Sciatic nerve (tissue), 2 donors: ENCODE results near the gene NES. TPM values are rescaled to one million over a fixed set of nuclear protein-coding genes. Genes with fewer than 3 reads are reported as not detected.

Source experiments
- ATAC-seq: fragments of 200-7000 bp; cut with Tn5 transposase; one replicate; pipeline ENCODE4 v1.9.1; 2020; ENCODE audit warnings: mild to moderate bottlenecking, moderate library complexity
- DNase-seq: peaks from one replicate; pipeline ENCODE4 v3.0.0-alpha.2; 2020; ENCODE audit warnings: low spot score
- intact Hi-C: fragments of 100-400 bp; cut with DNase I; formaldehyde crosslinking; loops from one replicate; pipeline ENCODE4 v1.14.2; 2022
- total RNA-seq: library from RNA; stranded (reverse); fragmentation: NEBNext Ultra II Directional; extraction: Animal tissue kit (Norgen Biotek cat#: 25700); gene quantifications from one replicate; pipeline ENCODE4 v1.2.1, GENCODE V29; 2021
- donor health status: DM: no; HTN: no; CAD: no.
- donor health status: DM: no; HTN: no; CAD: no.

The NES gene
- total RNA-seq, 1 donor from 2014 or later, result 126 TPM

DNA sequence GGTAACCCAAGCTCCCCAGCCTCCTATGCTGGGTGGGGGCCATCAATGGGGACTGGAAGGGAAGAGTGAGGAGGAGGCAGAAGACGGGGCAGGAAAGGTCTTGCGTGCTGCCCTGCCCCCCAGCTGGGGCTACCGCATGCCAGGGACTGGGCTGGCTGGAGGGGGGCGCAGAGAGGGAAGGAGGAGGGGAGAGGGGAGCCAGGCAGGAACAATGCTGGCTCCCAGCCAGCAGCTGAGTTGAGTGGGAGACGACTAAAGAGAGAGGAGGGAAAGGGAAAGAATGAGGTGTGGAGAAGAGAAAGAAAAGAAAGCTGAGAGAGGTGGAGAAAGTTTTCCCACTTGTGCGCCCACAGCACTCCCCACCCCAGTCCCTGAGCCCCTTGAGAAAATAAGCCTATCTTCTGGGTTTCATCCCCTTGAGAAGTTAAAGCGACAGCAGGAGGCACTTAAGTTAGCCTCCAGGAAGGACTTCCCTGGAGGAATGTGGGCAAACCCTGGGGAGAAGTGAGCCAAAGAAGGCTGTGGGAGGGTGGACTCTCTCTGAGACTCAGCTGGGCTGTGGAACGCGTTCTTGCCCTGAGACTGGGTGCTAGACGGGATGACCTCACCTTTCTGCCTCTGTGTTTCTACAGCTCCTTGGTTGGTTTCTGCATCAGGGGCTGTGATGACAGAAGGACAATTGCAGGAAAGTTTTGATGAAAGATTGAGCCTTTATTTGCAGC is 12.9 kb upstream of the NES start:
- DNase-seq (no peak), ATAC-seq (peak; percentile 5)
- intact Hi-C loops, result loop anchor here (1.0 to 10.0 kb wide), 2 partner anchors 35 to 175 kb away; partner anchors contain the start of gene NTRK1

- intact Hi-C loops, result loop anchor here (1.0 kb wide), 1 partner anchor 36 kb away; no protein-coding TSS in a partner anchor
- ATAC-seq (peak; percentile 95), DNase-seq (peak; percentile 89)
Observed at GRCh38 chr1:156689035-156689952, 12.1 kb upstream of the NES start.

DNA sequence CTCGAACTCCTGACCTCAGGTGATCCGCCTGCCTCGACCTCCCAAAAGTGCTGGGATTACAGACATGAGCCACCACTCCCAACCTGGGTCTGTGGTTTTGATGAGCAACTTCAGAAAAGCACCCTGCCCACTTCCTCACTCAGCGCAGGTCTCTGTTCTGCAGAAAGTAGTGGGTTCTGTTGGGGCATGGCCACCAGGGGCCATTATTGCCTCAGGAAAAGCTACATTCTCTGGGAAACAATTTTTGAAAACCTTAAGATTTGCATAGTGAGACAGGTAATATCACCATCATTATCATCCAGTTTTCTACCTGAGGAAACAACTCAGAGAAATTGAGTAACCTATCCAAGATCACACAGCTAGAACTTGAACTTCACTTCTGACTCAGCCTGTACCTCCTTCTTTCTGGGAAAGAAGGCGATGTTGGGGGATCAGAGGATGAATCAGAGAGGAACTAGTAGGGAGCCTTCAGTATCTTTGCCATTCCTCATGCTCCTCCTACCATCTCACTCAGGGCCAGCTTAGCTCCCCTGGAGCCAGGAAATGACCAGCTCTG is 7.1 kb upstream of the NES start:
- intact Hi-C loops, result no loop called here
- DNase-seq (no peak), ATAC-seq (no peak)

- intact Hi-C loops, result no loop called here
- DNase-seq (no peak), ATAC-seq (no peak)
Observed at GRCh38 chr1:156682166-156682890, 5.1 kb upstream of the NES start.

DNA sequence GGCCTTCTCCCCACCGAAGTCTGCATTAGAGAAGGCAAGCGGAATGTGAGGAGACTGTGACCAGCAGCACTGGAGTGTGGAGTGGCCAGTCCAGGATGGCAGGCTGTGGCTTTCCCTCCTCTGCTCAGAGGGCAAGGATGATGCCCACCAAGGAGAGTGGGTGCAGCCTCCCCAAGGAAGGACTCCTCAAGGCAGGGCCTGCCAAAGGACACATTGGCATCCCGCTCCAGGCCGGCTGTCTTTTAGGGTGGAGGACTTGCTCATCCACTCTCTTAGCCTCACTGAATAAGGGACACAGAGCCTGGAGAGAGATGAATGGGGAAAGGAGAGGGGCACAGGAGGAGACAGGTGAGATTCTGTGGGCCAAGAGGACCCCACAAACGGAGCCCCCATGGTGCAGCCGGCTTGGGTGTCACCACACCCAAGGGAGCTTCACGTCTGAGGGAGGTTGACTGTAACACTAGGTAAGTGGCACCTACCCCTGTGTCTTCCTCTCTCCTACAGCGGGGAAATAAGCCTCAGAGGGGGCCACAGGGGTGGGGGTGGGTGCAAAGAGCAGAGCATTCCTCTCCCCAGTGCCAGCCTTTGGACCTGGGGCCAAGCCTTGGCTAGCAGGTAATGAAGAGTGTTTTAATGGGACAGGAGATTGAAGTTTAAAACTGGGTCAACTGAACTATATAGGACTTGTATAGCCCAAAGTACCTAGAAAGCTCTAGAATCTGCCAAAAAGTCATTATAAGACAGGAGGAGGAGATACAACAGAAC is 4.2 kb upstream of the NES start:
- DNase-seq, result no peak
- intact Hi-C loops, result no loop called here
- no peak for ATAC-seq

DNA sequence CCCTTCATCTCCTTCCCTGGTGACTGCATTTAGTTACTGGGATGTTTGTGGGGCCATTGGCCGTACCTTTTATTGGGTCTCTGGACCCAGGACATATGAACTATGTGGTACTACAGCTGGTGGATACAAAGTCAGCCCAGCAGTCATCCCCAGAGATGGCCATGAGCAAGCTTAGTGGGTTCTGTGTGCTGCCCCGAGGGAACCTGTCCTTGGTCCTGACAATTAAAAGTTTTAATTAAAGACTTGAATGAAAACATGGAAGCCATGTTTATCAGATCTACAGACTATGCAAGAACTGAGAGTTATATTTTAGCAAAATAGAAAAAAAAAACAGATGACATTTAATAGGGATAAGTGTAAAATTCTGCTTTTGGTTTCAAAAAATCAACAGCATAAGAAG is 2.8 kb upstream of the NES start:
- ATAC-seq, result no peak
- intact Hi-C loops, result no loop called here
- DNase-seq, result no peak

GRCh38 chr1:156677616-156678596 is 699 bp upstream of the NES start:
- ATAC-seq (peak; percentile 84), DNase-seq (peak; percentile 80)
- intact Hi-C loops, result loop anchor here (2.0 kb wide), 1 partner anchor 19 kb away; no protein-coding TSS in a partner anchor

GRCh38 chr1:156676114-156676819 is 940 bp downstream of the NES start:
- no peak for DNase-seq
- intact Hi-C loops, result no loop called here
- ATAC-seq, result no peak

DNA sequence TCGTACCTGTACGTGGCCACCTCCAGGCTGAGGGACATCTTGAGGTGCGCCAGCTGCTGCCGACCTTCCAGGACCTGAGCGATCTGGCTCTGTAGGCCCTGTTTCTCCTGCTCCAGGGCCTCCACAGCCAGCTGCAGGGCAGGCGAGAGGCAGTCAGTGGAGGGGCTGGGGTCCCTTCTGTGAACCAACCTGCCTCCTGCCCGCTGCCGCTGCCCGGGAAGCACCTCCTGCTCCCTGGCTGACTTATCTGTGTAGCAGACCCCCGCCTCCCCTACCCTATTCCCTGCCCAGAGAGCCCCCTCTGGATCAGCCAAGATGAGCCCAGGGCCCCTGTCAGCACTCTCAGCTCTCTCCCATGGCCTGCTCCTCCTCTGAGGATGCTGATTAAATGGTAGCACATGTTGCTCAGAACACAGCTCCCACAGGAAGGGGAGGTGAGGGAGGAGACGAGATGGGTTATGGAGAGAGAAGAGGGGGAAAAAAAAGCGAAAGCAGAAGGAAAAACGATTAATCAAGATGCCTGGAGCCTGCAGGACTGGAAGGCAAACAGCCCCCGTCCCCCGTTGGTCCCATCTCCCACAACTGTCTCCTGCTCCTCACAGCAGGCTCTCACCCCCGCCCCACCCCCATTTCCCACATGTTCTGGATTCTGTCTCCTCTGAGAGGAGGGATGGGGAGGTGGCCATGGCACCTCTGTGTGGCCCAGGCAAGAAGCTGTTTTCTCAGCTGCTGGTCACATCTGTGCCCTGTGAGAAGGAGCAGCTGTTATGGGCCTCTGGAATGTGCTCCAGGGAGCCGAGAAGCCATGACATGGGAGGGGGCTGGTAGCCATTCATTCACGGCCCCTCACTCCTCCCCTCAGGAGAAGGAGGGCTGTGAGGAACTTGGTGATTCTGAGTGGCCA is 1.7 kb downstream of the NES start:
- intact Hi-C loops, result no loop called here
- DNase-seq, result no peak

GRCh38 chr1:156673387-156674121 is 3.7 kb downstream of the NES start:
- intact Hi-C loops, result no loop called here
- ATAC-seq (no peak), DNase-seq (no peak)

More for the DNA sequence above, 1.7 kb downstream of the NES start:
- peak; percentile 25 for ATAC-seq

DNA sequence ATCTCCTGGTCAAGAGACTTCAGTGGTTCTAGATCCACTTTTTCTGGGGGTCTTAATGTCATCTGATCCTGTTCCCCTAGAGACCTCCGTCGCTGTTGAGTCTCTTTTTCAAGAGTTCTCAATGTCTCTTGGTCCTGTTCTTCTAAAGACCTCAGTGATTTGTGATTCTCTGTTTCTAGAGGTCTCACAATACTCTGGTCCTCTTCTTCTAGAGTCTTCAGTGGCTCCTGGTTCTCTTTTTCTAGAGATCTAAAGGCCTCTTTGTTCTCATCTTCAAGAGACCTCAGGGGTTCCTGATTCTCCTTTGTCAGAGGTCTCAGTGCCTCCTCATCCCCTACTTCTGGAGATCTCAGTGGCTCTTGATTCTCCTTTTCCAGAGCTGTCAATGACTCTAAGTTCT is 5.4 kb downstream of the NES start:
- DNase-seq (no peak), ATAC-seq (no peak)
- intact Hi-C loops, result no loop called here

- no peak for ATAC-seq
- intact Hi-C loops, result no loop called here
- no peak for DNase-seq
Observed at GRCh38 chr1:156670791-156671190, 6.4 kb downstream of the NES start.

GRCh38 chr1:156670359-156670758 is 6.8 kb downstream of the NES start:
- DNase-seq (no peak), ATAC-seq (no peak)
- intact Hi-C loops, result no loop called here

DNA sequence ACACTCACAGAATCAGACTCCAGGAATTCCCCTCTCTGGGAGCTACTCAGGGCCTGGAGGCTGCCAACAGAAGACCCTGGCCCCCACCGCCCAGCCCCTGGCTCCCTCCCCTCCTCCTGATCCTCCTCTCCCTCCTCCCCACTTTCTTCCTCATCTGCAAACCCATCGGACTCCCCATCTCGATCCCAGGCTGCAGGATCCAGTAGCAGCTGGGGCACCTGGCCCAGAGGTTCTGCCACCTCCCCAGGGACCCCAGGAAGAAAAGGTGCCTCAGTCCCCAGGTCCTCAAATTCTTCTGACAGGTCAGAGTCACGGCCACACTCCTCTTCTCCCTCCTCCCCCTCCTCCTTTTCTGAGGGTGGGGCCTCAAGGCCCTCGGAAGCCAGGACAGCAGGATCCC is 7.4 kb downstream of the NES start:
- no peak for DNase-seq
- intact Hi-C loops, result no loop called here
- no peak for ATAC-seq
